Activated naive CD8-positive, alpha-beta T cell (primary cell): Measurements from ENCODE around the gene XIRP2.

Experiments
- H3K27ac Mint-ChIP-seq: one replicate; pipeline ENCODE4 v1.8.0; 2021; ENCODE audit warnings: mixed read lengths
- H3K27me3 Mint-ChIP-seq: one replicate; pipeline ENCODE4 v1.8.0; 2021; ENCODE audit warnings: mixed read lengths
- H3K36me3 Mint-ChIP-seq: one replicate; pipeline ENCODE4 v1.8.0; 2021; ENCODE audit warnings: mixed read lengths
- H3K4me1 Mint-ChIP-seq: one replicate; pipeline ENCODE4 v1.8.0; 2021; ENCODE audit warnings: low read depth, mixed read lengths
- H3K4me3 Mint-ChIP-seq: one replicate; pipeline ENCODE4 v1.8.0; 2021; ENCODE audit warnings: mild to moderate bottlenecking, mixed read lengths
- H3K9me3 Mint-ChIP-seq: one replicate; pipeline ENCODE4 v1.8.0; 2021; ENCODE audit warnings: low read depth, mixed read lengths

Gene XIRP2

GRCh38 chr2:166900700-166901099, 12.4 kb downstream of the XIRP2 start:
- Mint-ChIP-seq H3K36me3 (no peaks in the 10 kb centered on the region), H3K27me3 (peaks cover 2% of the 10 kb centered on the region), H3K4me1 (no peaks in the 10 kb centered on the region), H3K27ac (no peak overlapping the region), H3K9me3 (no peaks in the 10 kb centered on the region), H3K4me3 (no peak overlapping the region)

GRCh38 chr2:166901336-166901735, 13.1 kb downstream of the XIRP2 start:
- Mint-ChIP-seq H3K27me3 (peaks cover 2% of the 10 kb centered on the region), H3K9me3 (no peaks in the 10 kb centered on the region), H3K4me3 (no peak overlapping the region), H3K36me3 (no peaks in the 10 kb centered on the region), H3K27ac (no peak overlapping the region), H3K4me1 (no peaks in the 10 kb centered on the region)

GRCh38 chr2:166916987-166917386, 28.7 kb downstream of the XIRP2 start:
- Mint-ChIP-seq H3K36me3 (no peaks in the 10 kb centered on the region), H3K27me3 (peaks cover 3% of the 10 kb centered on the region), H3K4me3 (no peak overlapping the region), H3K27ac (no peak overlapping the region), H3K9me3 (peaks cover 4% of the 10 kb centered on the region), H3K4me1 (no peaks in the 10 kb centered on the region)

- no peak overlapping the region for H3K27ac Mint-ChIP-seq
- no peak overlapping the region for H3K4me3 Mint-ChIP-seq
- H3K4me1 Mint-ChIP-seq, result no peaks in the 10 kb centered on the region
- H3K36me3 Mint-ChIP-seq, result no peaks in the 10 kb centered on the region
- peaks cover 3% of the 10 kb centered on the region for H3K27me3 Mint-ChIP-seq
- no peaks in the 10 kb centered on the region for H3K9me3 Mint-ChIP-seq
These were observed 29.1 kb downstream of the XIRP2 start for GRCh38 chr2:166917415-166917814.

GRCh38 chr2:166921261-166921896, 33.1 kb downstream of the XIRP2 start:
- no peaks in the 10 kb centered on the region for H3K4me1 Mint-ChIP-seq
- H3K36me3 Mint-ChIP-seq, result no peaks in the 10 kb centered on the region
- H3K27ac Mint-ChIP-seq, result no peak overlapping the region
- H3K27me3 Mint-ChIP-seq, result no peaks in the 10 kb centered on the region
- H3K9me3 Mint-ChIP-seq, result no peaks in the 10 kb centered on the region
- no peak overlapping the region for H3K4me3 Mint-ChIP-seq

- H3K4me3 Mint-ChIP-seq, result no peak overlapping the region
- H3K9me3 Mint-ChIP-seq, result no peaks in the 10 kb centered on the region
- H3K27me3 Mint-ChIP-seq, result no peaks in the 10 kb centered on the region
- no peaks in the 10 kb centered on the region for H3K36me3 Mint-ChIP-seq
- H3K4me1 Mint-ChIP-seq, result no peaks in the 10 kb centered on the region
- H3K27ac Mint-ChIP-seq, result no peak overlapping the region
These were observed 36.7 kb downstream of the XIRP2 start for GRCh38 chr2:166924967-166925366.

- H3K9me3 Mint-ChIP-seq, result no peaks in the 10 kb centered on the region
- H3K27me3 Mint-ChIP-seq, result no peaks in the 10 kb centered on the region
- H3K4me3 Mint-ChIP-seq, result no peak overlapping the region
- no peak overlapping the region for H3K27ac Mint-ChIP-seq
- H3K36me3 Mint-ChIP-seq, result no peaks in the 10 kb centered on the region
- H3K4me1 Mint-ChIP-seq, result no peaks in the 10 kb centered on the region
These were observed 38.4 kb downstream of the XIRP2 start for GRCh38 chr2:166926657-166927056.

- H3K36me3 Mint-ChIP-seq, result no peaks in the 10 kb centered on the region
These were observed 43.8 kb downstream of the XIRP2 start for GRCh38 chr2:166932032-166932431.

GRCh38 chr2:166934817-166935216, 46.5 kb downstream of the XIRP2 start:
- Mint-ChIP-seq H3K4me1 (no peaks in the 10 kb centered on the region), H3K36me3 (peaks cover 2% of the 10 kb centered on the region), H3K27me3 (no peaks in the 10 kb centered on the region), H3K4me3 (no peak overlapping the region), H3K9me3 (peaks cover 7% of the 10 kb centered on the region), H3K27ac (no peak overlapping the region)

More at GRCh38 chr2:166932032-166932431, 43.8 kb downstream of the XIRP2 start:
- Mint-ChIP-seq H3K9me3 (no peaks in the 10 kb centered on the region), H3K4me3 (no peak overlapping the region), H3K27me3 (no peaks in the 10 kb centered on the region), H3K27ac (no peak overlapping the region), H3K4me1 (no peaks in the 10 kb centered on the region)

- Mint-ChIP-seq H3K36me3 (peaks cover 2% of the 10 kb centered on the region), H3K9me3 (peaks cover 11% of the 10 kb centered on the region), H3K4me1 (no peaks in the 10 kb centered on the region), H3K27me3 (peaks cover 2% of the 10 kb centered on the region), H3K4me3 (no peak overlapping the region), H3K27ac (no peak overlapping the region)
These were observed 54.1 kb downstream of the XIRP2 start for GRCh38 chr2:166942377-166942776.

GRCh38 chr2:166944909-166945308, 56.6 kb downstream of the XIRP2 start:
- Mint-ChIP-seq H3K9me3 (peaks cover 10% of the 10 kb centered on the region), H3K4me1 (no peaks in the 10 kb centered on the region), H3K36me3 (no peaks in the 10 kb centered on the region), H3K27me3 (peaks cover 2% of the 10 kb centered on the region), H3K4me3 (no peak overlapping the region), H3K27ac (no peak overlapping the region)

- Mint-ChIP-seq H3K27ac (no peak overlapping the region), H3K27me3 (no peaks in the 10 kb centered on the region), H3K4me1 (no peaks in the 10 kb centered on the region), H3K36me3 (no peaks in the 10 kb centered on the region), H3K9me3 (no peaks in the 10 kb centered on the region), H3K4me3 (no peak overlapping the region)
These were observed 69.4 kb downstream of the XIRP2 start for GRCh38 chr2:166957686-166958085.

- H3K36me3 Mint-ChIP-seq, result no peaks in the 10 kb centered on the region
- no peaks in the 10 kb centered on the region for H3K4me1 Mint-ChIP-seq
- peaks cover 2% of the 10 kb centered on the region for H3K27me3 Mint-ChIP-seq
- H3K27ac Mint-ChIP-seq, result no peak overlapping the region
- H3K4me3 Mint-ChIP-seq, result no peak overlapping the region
- no peaks in the 10 kb centered on the region for H3K9me3 Mint-ChIP-seq
These were observed 70.8 kb downstream of the XIRP2 start for GRCh38 chr2:166958986-166959481.

- Mint-ChIP-seq H3K27me3 (peaks cover 2% of the 10 kb centered on the region), H3K4me1 (no peaks in the 10 kb centered on the region), H3K4me3 (no peak overlapping the region), H3K27ac (no peak overlapping the region), H3K9me3 (no peaks in the 10 kb centered on the region), H3K36me3 (no peaks in the 10 kb centered on the region)
These were observed 71.3 kb downstream of the XIRP2 start for GRCh38 chr2:166959556-166959955.

GRCh38 chr2:166960702-166961270, 72.5 kb downstream of the XIRP2 start:
- H3K4me3 Mint-ChIP-seq, result no peak overlapping the region
- no peak overlapping the region for H3K27ac Mint-ChIP-seq
- H3K4me1 Mint-ChIP-seq, result no peaks in the 10 kb centered on the region
- no peaks in the 10 kb centered on the region for H3K36me3 Mint-ChIP-seq
- peaks cover 2% of the 10 kb centered on the region for H3K27me3 Mint-ChIP-seq
- H3K9me3 Mint-ChIP-seq, result no peaks in the 10 kb centered on the region

GRCh38 chr2:166961933-166962332, 73.7 kb downstream of the XIRP2 start:
- Mint-ChIP-seq H3K27ac (no peak overlapping the region), H3K9me3 (no peaks in the 10 kb centered on the region), H3K4me1 (no peaks in the 10 kb centered on the region), H3K4me3 (no peak overlapping the region), H3K27me3 (peaks cover 2% of the 10 kb centered on the region), H3K36me3 (no peaks in the 10 kb centered on the region)
